Kidney epithelial cell (primary cell): ENCODE measurements around the gene CACNA1S. TPM values are rescaled to one million over a fixed set of nuclear protein-coding genes. Genes with fewer than 3 reads are reported as not detected.

Experiments used
- DNase-seq: peaks from one replicate; pipeline ENCODE4 v3.0.0-alpha.2; 2010; ENCODE audit warnings: low read depth
- H3K27me3 ChIP-seq: 2 replicates; pipeline ENCODE4 v1.6.0; 2011; ENCODE audit warnings: low read length; ENCODE audit not compliant: control insufficient read depth, insufficient read depth
- H3K36me3 ChIP-seq: 2 replicates; pipeline ENCODE4 v1.5.1; 2011; ENCODE audit warnings: low read length; ENCODE audit not compliant: control insufficient read depth, insufficient read depth
- H3K4me3 ChIP-seq: 2 replicates; pipeline ENCODE4 v1.5.1; 2011; ENCODE audit warnings: low read depth, mild to moderate bottlenecking, control low read depth, low read length
- CTCF ChIP-seq: IDR thresholded peaks from 2 replicates; pipeline ENCODE4 v1.5.1; 2011; ENCODE audit warnings: mild to moderate bottlenecking, moderate library complexity, low read length, control low read depth, inconsistent platforms; ENCODE audit not compliant: insufficient read depth, poor library complexity, severe bottlenecking
- total RNA-seq: library from RNA; depleted of rRNA; stranded (reverse); fragments of >200 nt; gene quantifications from 2 replicates; pipeline ENCODE4 v1.2.3, GENCODE V29; 2015

The CACNA1S gene
- total RNA-seq, 1 donor from 2014 or later: not detected

GRCh38 chr1:201145816-201146215 lies 33.6 kb upstream of the CACNA1S start:
- Histone ChIP-seq H3K36me3 (peaks cover 6% of the 10 kb centered on the region), H3K4me3 (no peak overlapping the region), H3K27me3 (no peaks in the 10 kb centered on the region)
- no peak for DNase-seq
- no peak for TF ChIP-seq CTCF

- no peaks in the 10 kb centered on the region for H3K27me3 ChIP-seq
- no peak for DNase-seq
- peaks cover 6% of the 10 kb centered on the region for H3K36me3 ChIP-seq
- no peak overlapping the region for H3K4me3 ChIP-seq
- no peak for TF ChIP-seq CTCF
Measured at GRCh38 chr1:201145132-201145531, 32.9 kb upstream of the CACNA1S start.

- TF ChIP-seq CTCF: no peak
- DNase-seq: no peak
- Histone ChIP-seq H3K4me3 (no peak overlapping the region), H3K36me3 (peaks cover 6% of the 10 kb centered on the region), H3K27me3 (no peaks in the 10 kb centered on the region)
Measured at GRCh38 chr1:201144701-201145100, 32.5 kb upstream of the CACNA1S start.

- Histone ChIP-seq H3K4me3 (no peak overlapping the region), H3K36me3 (peaks cover 6% of the 10 kb centered on the region), H3K27me3 (no peaks in the 10 kb centered on the region)
- DNase-seq: no peak
- TF ChIP-seq CTCF: no peak
Measured at GRCh38 chr1:201143726-201144635, 31.8 kb upstream of the CACNA1S start.

- peaks cover 6% of the 10 kb centered on the region for H3K36me3 ChIP-seq
- no peak overlapping the region for H3K4me3 ChIP-seq
- TF ChIP-seq CTCF: no peak
- H3K27me3 ChIP-seq: no peaks in the 10 kb centered on the region
- DNase-seq: no peak
Measured at GRCh38 chr1:201142849-201143725, 30.9 kb upstream of the CACNA1S start.
